ENCODE measurements around the gene TTC1. TPM values are rescaled to one million over a fixed set of nuclear protein-coding genes. Genes with fewer than 3 reads are reported as not detected.

The TTC1 gene
- total RNA-seq, 1 experiment from 2014 or later = 43.7 TPM

GRCh38 chr5:160096178-160096577, 87.2 kb downstream of the TTC1 start:
- Histone ChIP-seq H2AFZ (ENCODE audit: low read length) (no peak overlapping the region), H3K4me1 (ENCODE audit: low read length) (peaks cover 33% of the 10 kb centered on the region), H3K79me2 (ENCODE audit: low read length) (peaks cover 52% of the 10 kb centered on the region), H3K9me2 (replicated peaks; ENCODE audit: insufficient read depth, low read length) (no peaks in the 10 kb centered on the region), H3K36me3 (ENCODE audit: insufficient read depth, low read length) (peaks cover 28% of the 10 kb centered on the region; the same call in 1 of the 2 replicates), H3K4me3 (ENCODE audit: low read length) (no peak overlapping the region), H3K4me2 (ENCODE audit: low read depth, low read length, poor library complexity, severe bottlenecking) (no peak overlapping the region), H3K27ac (ENCODE audit: low read length) (no peak overlapping the region), H4K20me1 (ENCODE audit: insufficient read depth, low read depth, low read length) (no peaks in the 10 kb centered on the region), H3K9me3 (ENCODE audit: low read length) (no peaks in the 10 kb centered on the region), H3K9ac (ENCODE audit: low read length) (no peak overlapping the region), H3K27me3 (ENCODE audit: low read length) (no peaks in the 10 kb centered on the region)
- no peak for DNase-seq

- Histone ChIP-seq H2AFZ (ENCODE audit: low read length) (no peak overlapping the region), H4K20me1 (ENCODE audit: insufficient read depth, low read depth, low read length) (no peaks in the 10 kb centered on the region), H3K4me1 (ENCODE audit: low read length) (peaks cover 22% of the 10 kb centered on the region), H3K79me2 (ENCODE audit: low read length) (peaks cover 66% of the 10 kb centered on the region), H3K4me2 (ENCODE audit: low read depth, low read length, poor library complexity, severe bottlenecking) (peak overlapping the region; percentile 51), H3K9me2 (replicated peaks; ENCODE audit: insufficient read depth, low read length) (no peaks in the 10 kb centered on the region), H3K9me3 (ENCODE audit: low read length) (no peaks in the 10 kb centered on the region), H3K9ac (ENCODE audit: low read length) (peak overlapping the region; percentile 19; the same call in 1 of the 2 replicates), H3K36me3 (ENCODE audit: insufficient read depth, low read length) (peaks cover 19% of the 10 kb centered on the region; the same call in 1 of the 2 replicates), H3K27me3 (ENCODE audit: low read length) (no peaks in the 10 kb centered on the region), H3K27ac (ENCODE audit: low read length) (peak overlapping the region; percentile 67), H3K4me3 (ENCODE audit: low read length) (no peak overlapping the region)
- no peak for DNase-seq
Observed at GRCh38 chr5:160097991-160098390, 89.1 kb downstream of the TTC1 start.

- no peaks in the 10 kb centered on the region for H3K9me3 ChIP-seq (ENCODE audit: low read length)
- H4K20me1 ChIP-seq (ENCODE audit: insufficient read depth, low read depth, low read length) = no peaks in the 10 kb centered on the region
- no peaks in the 10 kb centered on the region for H3K9me2 ChIP-seq (replicated peaks; ENCODE audit: insufficient read depth, low read length)
- H3K4me3 ChIP-seq (ENCODE audit: low read length) = 0 out of 2 replicates have a peak overlapping the region, but pooled peaks have one; percentile 1
- peak; percentile 74 for DNase-seq
- peak overlapping the region; percentile 64 for H3K27ac ChIP-seq (ENCODE audit: low read length)
- H3K27me3 ChIP-seq (ENCODE audit: low read length) = no peaks in the 10 kb centered on the region
- H3K4me2 ChIP-seq (ENCODE audit: low read depth, low read length, poor library complexity, severe bottlenecking) = peak overlapping the region; percentile 37
- peaks cover 5% of the 10 kb centered on the region; the same call in 1 of the 2 replicates for H3K36me3 ChIP-seq (ENCODE audit: insufficient read depth, low read length)
- peaks cover 26% of the 10 kb centered on the region for H3K4me1 ChIP-seq (ENCODE audit: low read length)
- no peak overlapping the region for H2AFZ ChIP-seq (ENCODE audit: low read length)
- H3K79me2 ChIP-seq (ENCODE audit: low read length) = peaks cover 78% of the 10 kb centered on the region
- H3K9ac ChIP-seq (ENCODE audit: low read length) = 0 out of 2 replicates have a peak overlapping the region, but pooled peaks have one; percentile 9
Observed at GRCh38 chr5:160105686-160106360, 96.9 kb downstream of the TTC1 start.

GRCh38 chr5:160108124-160108523, 99.2 kb downstream of the TTC1 start:
- Histone ChIP-seq H2AFZ (ENCODE audit: low read length) (no peak overlapping the region), H4K20me1 (ENCODE audit: insufficient read depth, low read depth, low read length) (no peaks in the 10 kb centered on the region), H3K4me1 (ENCODE audit: low read length) (peaks cover 26% of the 10 kb centered on the region), H3K27me3 (ENCODE audit: low read length) (no peaks in the 10 kb centered on the region), H3K4me2 (ENCODE audit: low read depth, low read length, poor library complexity, severe bottlenecking) (no peak overlapping the region), H3K79me2 (ENCODE audit: low read length) (peaks cover 78% of the 10 kb centered on the region), H3K4me3 (ENCODE audit: low read length) (no peak overlapping the region), H3K9me2 (replicated peaks; ENCODE audit: insufficient read depth, low read length) (no peaks in the 10 kb centered on the region), H3K9ac (ENCODE audit: low read length) (no peak overlapping the region), H3K27ac (ENCODE audit: low read length) (no peak overlapping the region), H3K9me3 (ENCODE audit: low read length) (no peaks in the 10 kb centered on the region), H3K36me3 (ENCODE audit: insufficient read depth, low read length) (peaks cover 20% of the 10 kb centered on the region)
- DNase-seq = no peak

Small RNAs within 50 kb of the gene (small RNA-seq; reads per million reads assigned to genes)
- gene RF00019 = not detected

Other genes with a start within 250 kb of the TTC1 start
- not detected in 2 replicates for gene ADRA1B, start 92.7 kb upstream of the TTC1 start, total RNA-seq (2014; rRNA removed; shearing (Covaris generic); ENCODE audit: low replicate concordance)
- 21.5 and 25.8 TPM in 2 replicates for gene PWWP2A, start 110.3 kb downstream of the TTC1 start, total RNA-seq (2014; rRNA removed; shearing (Covaris generic); ENCODE audit: low replicate concordance)
- 0.69 and 0.97 TPM in 2 replicates for gene FABP6, start 220.4 kb downstream of the TTC1 start, total RNA-seq (2014; rRNA removed; shearing (Covaris generic); ENCODE audit: low replicate concordance)

All from Karpas-422 (cell line).